Measurements from ENCODE around the gene TPST2.
A peak's percentile ranks its signal among the peaks of the same experiment; 100 is the strongest.

TPST2 gene

DNA sequence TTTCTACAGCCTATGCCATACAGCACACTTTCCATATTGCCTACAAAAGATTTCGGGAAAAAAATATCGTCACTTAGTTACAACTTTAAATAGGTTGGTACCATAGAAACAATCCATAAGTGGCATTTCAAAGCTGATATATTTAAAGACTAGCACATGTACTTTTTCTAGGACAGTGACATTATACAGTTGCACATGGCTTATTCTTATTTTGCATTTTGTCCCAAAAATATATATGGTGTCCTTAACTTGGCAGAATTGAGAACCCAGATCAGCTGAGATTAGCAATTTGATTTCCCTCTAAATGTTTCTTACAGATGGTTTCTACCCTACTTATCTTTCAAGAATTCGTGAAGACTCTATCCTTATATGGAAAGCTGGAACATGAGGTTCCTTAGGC lies 74.0 kb downstream of the TPST2 start:
- H3K4me1 ChIP-seq (ENCODE audit: low read depth, poor library complexity, severe bottlenecking), result peaks cover 48% of the 10 kb centered on the region
- H3K79me2 ChIP-seq (ENCODE audit: insufficient read depth, low read depth), result peaks cover 24% of the 10 kb centered on the region
- H3K4me3 ChIP-seq (IDR thresholded peaks at IDR 0.05; ENCODE audit: insufficient read depth, low read depth, low read length), result no peak overlapping the region
- no peak overlapping the region; the same call in 1 of the 2 replicates for H3K4me2 ChIP-seq
- H3K36me3 ChIP-seq (ENCODE audit: insufficient read depth), result no peaks in the 10 kb centered on the region
- H3K9ac ChIP-seq, result no peak overlapping the region
- no peaks in the 10 kb centered on the region for H3K27me3 ChIP-seq (ENCODE audit: insufficient read depth, low read depth)
- H2AFZ ChIP-seq (ENCODE audit: low read depth), result no peak overlapping the region
- TF ChIP-seq, protein P1, sequence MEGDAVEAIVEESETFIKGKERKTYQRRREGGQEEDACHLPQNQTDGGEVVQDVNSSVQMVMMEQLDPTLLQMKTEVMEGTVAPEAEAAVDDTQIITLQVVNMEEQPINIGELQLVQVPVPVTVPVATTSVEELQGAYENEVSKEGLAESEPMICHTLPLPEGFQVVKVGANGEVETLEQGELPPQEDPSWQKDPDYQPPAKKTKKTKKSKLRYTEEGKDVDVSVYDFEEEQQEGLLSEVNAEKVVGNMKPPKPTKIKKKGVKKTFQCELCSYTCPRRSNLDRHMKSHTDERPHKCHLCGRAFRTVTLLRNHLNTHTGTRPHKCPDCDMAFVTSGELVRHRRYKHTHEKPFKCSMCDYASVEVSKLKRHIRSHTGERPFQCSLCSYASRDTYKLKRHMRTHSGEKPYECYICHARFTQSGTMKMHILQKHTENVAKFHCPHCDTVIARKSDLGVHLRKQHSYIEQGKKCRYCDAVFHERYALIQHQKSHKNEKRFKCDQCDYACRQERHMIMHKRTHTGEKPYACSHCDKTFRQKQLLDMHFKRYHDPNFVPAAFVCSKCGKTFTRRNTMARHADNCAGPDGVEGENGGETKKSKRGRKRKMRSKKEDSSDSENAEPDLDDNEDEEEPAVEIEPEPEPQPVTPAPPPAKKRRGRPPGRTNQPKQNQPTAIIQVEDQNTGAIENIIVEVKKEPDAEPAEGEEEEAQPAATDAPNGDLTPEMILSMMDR (conservative IDR thresholded peaks at IDR 0.05; ENCODE audit: low read depth, low read length), result no peak
- no peaks in the 10 kb centered on the region for H4K20me1 ChIP-seq (ENCODE audit: insufficient read depth)
- H3K27ac ChIP-seq, result no peak overlapping the region; the same call in 1 of the 2 replicates

DNA sequence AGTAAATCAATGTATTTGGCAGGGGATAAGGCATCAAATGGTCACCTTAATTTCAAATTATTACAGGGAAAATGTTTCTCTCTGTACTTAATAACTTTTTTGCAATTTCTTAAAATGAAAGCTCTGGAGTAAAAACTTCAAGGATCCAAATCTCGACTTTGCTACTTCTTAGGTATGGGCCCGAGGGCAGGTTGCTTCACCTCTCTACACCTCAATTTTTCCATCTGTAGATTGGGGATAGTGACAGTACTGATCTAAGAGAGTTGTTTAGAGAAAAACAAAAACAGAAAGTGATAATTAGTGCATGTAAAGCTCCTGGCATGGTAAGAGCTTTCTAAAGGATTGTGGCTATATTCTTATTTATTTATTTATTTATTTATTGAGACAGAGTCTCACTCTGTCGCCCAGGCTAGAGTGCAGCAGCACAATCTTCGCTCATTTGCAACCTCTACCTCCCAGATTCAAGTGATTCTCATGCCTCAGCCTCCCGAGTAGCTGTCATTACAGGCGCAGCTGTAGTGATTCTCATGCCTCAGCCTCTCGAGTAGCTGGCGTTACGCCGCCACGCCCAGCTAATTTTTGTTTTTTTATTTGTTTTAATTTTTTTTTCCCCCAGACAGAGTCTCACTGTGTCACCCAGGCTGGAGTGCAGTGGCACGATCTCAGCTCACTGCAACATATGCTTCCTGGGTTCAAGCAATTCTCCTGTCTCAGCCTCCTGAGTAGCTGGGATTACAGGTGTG lies 75.3 kb downstream of the TPST2 start:
- Histone ChIP-seq H3K79me2 (ENCODE audit: insufficient read depth, low read depth) (peaks cover 35% of the 10 kb centered on the region), H3K4me2 (peak overlapping the region; percentile 86; the same call in 1 of the 2 replicates), H2AFZ (ENCODE audit: low read depth) (no peak overlapping the region), H3K9ac (no peak overlapping the region), H4K20me1 (ENCODE audit: insufficient read depth) (no peaks in the 10 kb centered on the region), H3K36me3 (ENCODE audit: insufficient read depth) (no peaks in the 10 kb centered on the region), H3K27ac (no peak overlapping the region), H3K4me3 (IDR thresholded peaks at IDR 0.05; ENCODE audit: insufficient read depth, low read depth, low read length) (no peak overlapping the region), H3K4me1 (ENCODE audit: low read depth, poor library complexity, severe bottlenecking) (peaks cover 57% of the 10 kb centered on the region), H3K27me3 (ENCODE audit: insufficient read depth, low read depth) (no peaks in the 10 kb centered on the region)
- TF ChIP-seq, protein P1 (conservative IDR thresholded peaks at IDR 0.05; ENCODE audit: low read depth, low read length), result no peak

DNA sequence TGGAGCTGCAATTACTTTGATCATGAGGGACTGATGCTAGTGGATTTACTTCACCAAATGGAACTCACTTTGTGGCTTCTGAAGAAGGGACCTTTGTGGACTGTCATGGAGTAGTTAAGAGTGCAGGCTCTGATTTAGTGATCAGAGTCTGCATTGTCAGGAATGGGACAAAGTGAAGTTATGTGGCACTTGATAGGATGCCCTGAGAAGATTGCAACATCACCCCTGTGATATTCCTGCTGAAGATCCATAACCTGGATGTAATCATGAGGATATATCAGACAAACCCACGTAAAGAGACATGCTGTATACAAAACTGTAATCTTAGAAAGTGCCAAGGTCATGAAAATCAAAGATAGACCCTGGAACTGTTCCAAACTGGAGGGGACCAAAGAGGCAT lies 76.1 kb downstream of the TPST2 start:
- H2AFZ ChIP-seq (ENCODE audit: low read depth), result no peak overlapping the region
- H3K36me3 ChIP-seq (ENCODE audit: insufficient read depth), result no peaks in the 10 kb centered on the region
- no peak overlapping the region for H3K27ac ChIP-seq
- peak overlapping the region; percentile 86; the same call in 1 of the 2 replicates for H3K4me2 ChIP-seq
- no peaks in the 10 kb centered on the region for H4K20me1 ChIP-seq (ENCODE audit: insufficient read depth)
- TF ChIP-seq, protein P1 (conservative IDR thresholded peaks at IDR 0.05; ENCODE audit: low read depth, low read length), result no peak
- H3K79me2 ChIP-seq (ENCODE audit: insufficient read depth, low read depth), result peaks cover 42% of the 10 kb centered on the region
- peaks cover 57% of the 10 kb centered on the region for H3K4me1 ChIP-seq (ENCODE audit: low read depth, poor library complexity, severe bottlenecking)
- no peak overlapping the region for H3K9ac ChIP-seq
- no peaks in the 10 kb centered on the region for H3K27me3 ChIP-seq (ENCODE audit: insufficient read depth, low read depth)
- no peak overlapping the region for H3K4me3 ChIP-seq (IDR thresholded peaks at IDR 0.05; ENCODE audit: insufficient read depth, low read depth, low read length)

DNA sequence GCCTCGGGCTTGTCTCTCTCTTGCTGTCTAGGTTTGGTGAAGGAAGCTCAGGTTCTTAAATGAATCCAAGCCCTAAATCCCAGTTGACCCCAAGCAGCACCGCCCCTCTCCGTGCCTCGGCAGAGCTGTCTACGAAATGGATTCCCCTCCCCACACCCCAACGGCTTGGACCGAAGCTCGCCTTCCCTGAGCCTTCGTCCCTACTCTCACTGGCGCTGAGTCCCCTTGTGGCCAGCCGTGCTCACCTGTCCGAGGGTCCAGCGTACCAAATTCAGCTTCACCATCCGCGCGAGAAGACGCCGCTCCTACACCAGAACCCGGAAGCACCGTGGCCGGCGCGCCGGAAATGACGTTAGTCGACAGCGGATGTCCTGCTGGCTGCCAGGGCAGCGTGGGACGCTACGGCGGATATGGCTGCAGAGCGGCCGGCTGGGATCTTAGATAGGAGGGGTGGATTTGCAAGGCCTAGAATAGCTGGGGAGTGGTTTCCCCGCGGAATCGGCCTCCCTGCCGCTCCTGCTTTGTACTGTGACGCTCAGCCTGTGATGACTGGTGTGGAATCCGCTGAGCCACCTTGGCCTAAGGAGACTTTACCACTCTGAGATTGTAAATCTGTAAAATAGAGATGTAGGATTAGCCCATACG lies 77.7 kb downstream of the TPST2 start, which contains the start of gene TFIP11:
TFIP11 (minus strand) TSS at position 325 of the 645 bp plus-strand sequence. CDS start 2,201 bp downstream, outside the sequence.
- H3K79me2 ChIP-seq (ENCODE audit: insufficient read depth, low read depth), result peaks cover 47% of the 10 kb centered on the region
- peak within 1 kb of the TSS; percentile 86 for H3K4me2 ChIP-seq
- H3K9ac ChIP-seq, result peak within 1 kb of the TSS; percentile 61
- no peak within 1 kb of the TSS for H3K4me3 ChIP-seq (IDR thresholded peaks at IDR 0.05; ENCODE audit: insufficient read depth, low read depth, low read length)
- no peaks in the 10 kb centered on the region for H3K27me3 ChIP-seq (ENCODE audit: insufficient read depth, low read depth)
- TF ChIP-seq, protein P1 (conservative IDR thresholded peaks at IDR 0.05; ENCODE audit: low read depth, low read length), result no peak
- H3K36me3 ChIP-seq (ENCODE audit: insufficient read depth), result 0 out of 2 replicates have a peak, but pooled peaks cover 8% of the 10 kb centered on the region
- H4K20me1 ChIP-seq (ENCODE audit: insufficient read depth), result no peaks in the 10 kb centered on the region
- peaks cover 54% of the 10 kb centered on the region for H3K4me1 ChIP-seq (ENCODE audit: low read depth, poor library complexity, severe bottlenecking)
- peak within 1 kb of the TSS; percentile 72; the same call in 1 of the 2 replicates for H2AFZ ChIP-seq (ENCODE audit: low read depth)
- H3K27ac ChIP-seq, result peak within 1 kb of the TSS; percentile 53
